Prostate gland (tissue), 2 donors: Measurements from ENCODE around the gene BMP7. TPM values are rescaled to one million over a fixed set of nuclear protein-coding genes. Genes with fewer than 3 reads are reported as not detected.
"Not testable (repeated sequence)": the region's sequence is repeated elsewhere in the genome, so short reads cannot be mapped to it uniquely, and the experiment has no call there.

Experiments
- DNase-seq: peaks from one replicate; pipeline ENCODE4 v3.0.0-alpha.2; 2019; ENCODE audit warnings: low spot score
- H3K27ac ChIP-seq, 2 donors: fragments of 200-600 bp; sonication (generic); 2 replicates each; pipeline ENCODE4 v1.5.1; 2017 to 2019
- H3K27me3 ChIP-seq: fragments of 200-600 bp; sonication (generic); replicated peaks from 2 replicates; pipeline ENCODE4 v1.5.1; 2019; ENCODE audit not compliant: insufficient read depth
- H3K36me3 ChIP-seq, 2 donors: fragments of 200-600 bp; sonication (generic); 1 replicate in 1 of 2; 2 replicates in 1 of 2; pipeline versions ENCODE4 v1.5.1 to v1.8.1; 2017 to 2019
- H3K4me1 ChIP-seq: fragments of 200-600 bp; sonication (generic); replicated peaks from 2 replicates; pipeline ENCODE4 v1.5.1; 2019
- H3K4me3 ChIP-seq, 2 donors: fragments of 200-600 bp; sonication (generic); 2 replicates each; pipeline ENCODE4 v1.5.1; 2017 to 2019
- H3K9me3 ChIP-seq: fragments of 200-600 bp; sonication (generic); 2 replicates; pipeline ENCODE4 v1.5.1; 2017
- CTCF ChIP-seq, 4 experiments: fragments of 200-600 bp in 2 of 4; fragments of 450-650 bp in 2 of 4; sonication (generic) in 2 of 4; IDR thresholded peaks; 1 replicate in 3 of 4; 2 replicates in 1 of 4; pipeline ENCODE4 v1.5.1; 2016 to 2019; ENCODE audit warnings: antibody characterized with exemption in 4 of 4, mild to moderate bottlenecking in 2 of 4, moderate library complexity in 2 of 4
- POLR2A ChIP-seq: fragments of 450-650 bp; IDR thresholded peaks from one replicate; pipeline ENCODE4 v1.6.1; 2016; ENCODE audit warnings: antibody characterized with exemption, mild to moderate bottlenecking
- POLR2AphosphoS5 ChIP-seq: sonication (generic); formaldehyde crosslinking; IDR thresholded peaks from one replicate; pipeline ENCODE4 v1.6.1; 2017; ENCODE audit warnings: antibody characterized with exemption
- WGBS: methylation state at CpG from one replicate; pipeline ENCODE4 v1.1.5; 2018; 5-methylcytosine and 5-hydroxymethylcytosine counted together
- intact Hi-C: fragments of 100-400 bp; cut with DNase I; formaldehyde crosslinking; loops from one replicate; pipeline ENCODE4 v1.14.2; 2022
- total RNA-seq, 2 donors: library from RNA; depleted of rRNA; stranded (reverse); fragments of >200 nt; gene quantifications; one replicate each; pipeline ENCODE4 v1.1.0, GENCODE V29; 2016

Gene BMP7
- total RNA-seq, 2 donors from 2014 or later, result 10.5 to 16.8 TPM

DNA sequence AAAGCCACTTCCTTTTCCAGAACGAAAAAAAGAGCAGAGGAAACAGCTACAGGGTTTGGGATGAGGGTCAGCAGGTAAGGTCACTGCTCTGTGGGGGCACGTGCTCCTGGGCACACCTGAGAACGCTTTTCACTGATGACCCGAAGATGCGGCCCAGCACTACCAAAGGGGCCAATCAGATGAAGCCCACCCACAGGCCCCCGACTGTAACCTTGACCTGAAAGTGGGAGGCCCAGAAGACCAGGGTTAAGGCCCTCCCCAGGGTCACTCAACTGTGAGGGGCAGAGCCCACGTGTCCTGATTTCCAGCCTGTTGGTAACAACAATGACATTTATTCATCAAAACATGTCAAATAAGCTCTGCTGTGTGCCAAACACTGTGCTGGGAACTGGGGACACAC lies 108.0 kb downstream of the BMP7 start:
- Histone ChIP-seq H3K4me1 (no peaks in the 10 kb centered on the region), H3K4me3 (no peak overlapping the region), H3K27ac (no peak overlapping the region), H3K9me3 (no peaks in the 10 kb centered on the region), H3K27me3 (no peaks in the 10 kb centered on the region), H3K36me3 (no peaks in the 10 kb centered on the region)
- TF ChIP-seq CTCF (IDR thresholded peaks at IDR 0.05) (no peak), POLR2A (no peak), POLR2AphosphoS5 (no peak)
- intact Hi-C loops, result no loop called here
- DNase-seq, result no peak
- 91% methylated on average over 7 of the region's 7 CpGs for WGBS

DNA sequence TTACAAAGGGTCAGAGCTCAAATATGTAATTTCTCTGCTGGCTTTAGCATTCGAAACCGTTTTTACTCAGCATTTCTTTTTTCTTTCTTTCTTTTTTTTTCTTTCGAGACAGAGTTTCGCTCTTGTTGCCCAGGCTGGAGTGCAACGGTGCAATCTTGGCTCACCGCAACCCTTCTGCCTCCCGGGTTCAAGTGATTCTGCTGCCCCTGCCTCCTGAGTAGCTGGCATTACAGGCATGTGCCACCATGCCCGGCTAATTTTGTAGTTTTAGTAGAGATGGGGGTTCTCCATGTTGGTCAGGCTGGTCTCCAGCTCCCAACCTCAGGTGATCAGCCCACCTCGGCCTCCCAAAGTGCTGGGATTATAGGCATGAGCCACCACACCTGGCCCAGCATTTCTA lies 108.7 kb downstream of the BMP7 start:
- H3K4me1 ChIP-seq, H3K27ac ChIP-seq, DNase-seq, H3K9me3 ChIP-seq, H3K4me3 ChIP-seq, H3K27me3 ChIP-seq, H3K36me3 ChIP-seq, intact Hi-C loops: not testable (repeated sequence)
- 79% methylated on average over 9 of the region's 9 CpGs for WGBS

GRCh38 chr20:57157106-57157691 lies 109.2 kb downstream of the BMP7 start:
- Histone ChIP-seq H3K36me3 (no peaks in the 10 kb centered on the region), H3K27me3 (no peaks in the 10 kb centered on the region), H3K4me3 (no peak overlapping the region), H3K4me1 (no peaks in the 10 kb centered on the region), H3K27ac (no peak overlapping the region), H3K9me3 (no peaks in the 10 kb centered on the region)
- intact Hi-C loops, result no loop called here
- no peak for DNase-seq
- WGBS, result 90% methylated on average over 13 of the region's 13 CpGs
- no peak for TF ChIP-seq POLR2AphosphoS5
- TF ChIP-seq CTCF (IDR thresholded peaks at IDR 0.05), result no peak
- TF ChIP-seq POLR2A, result no peak

GRCh38 chr20:57156011-57156729 lies 110.3 kb downstream of the BMP7 start:
- H3K4me3 ChIP-seq, result no peak overlapping the region
- H3K9me3 ChIP-seq, result no peaks in the 10 kb centered on the region
- H3K27ac ChIP-seq, result no peak overlapping the region
- TF ChIP-seq POLR2AphosphoS5, result no peak
- TF ChIP-seq CTCF (IDR thresholded peaks at IDR 0.05), result no peak
- TF ChIP-seq POLR2A, result no peak
- no peak for DNase-seq
- intact Hi-C loops, result no loop called here
- H3K27me3 ChIP-seq, result no peaks in the 10 kb centered on the region
- H3K4me1 ChIP-seq, result no peaks in the 10 kb centered on the region
- no peaks in the 10 kb centered on the region for H3K36me3 ChIP-seq
- WGBS, result 79% methylated on average over 18 of the region's 18 CpGs

- intact Hi-C loops, result no loop called here
- 64% methylated on average over 8 of the region's 8 CpGs for WGBS
- Histone ChIP-seq H3K9me3 (no peaks in the 10 kb centered on the region), H3K27me3 (no peaks in the 10 kb centered on the region), H3K4me1 (no peaks in the 10 kb centered on the region), H3K27ac (no peak overlapping the region), H3K36me3 (no peaks in the 10 kb centered on the region), H3K4me3 (no peak overlapping the region)
- no peak for DNase-seq
- no peak for TF ChIP-seq POLR2AphosphoS5
- no peak for TF ChIP-seq CTCF (IDR thresholded peaks at IDR 0.05)
- TF ChIP-seq POLR2A, result no peak
These were observed 111.0 kb downstream of the BMP7 start for GRCh38 chr20:57155415-57155814.
